Measurements from ENCODE around the gene NLRP1. TPM values are rescaled to one million over a fixed set of nuclear protein-coding genes. Genes with fewer than 3 reads are reported as not detected.

The NLRP1 gene
- total and polyA plus RNA-seq, 2 donors (not counting 3 experiments of a cell fraction or from before 2014, with no cell fraction given): 43.8 to 53.9 TPM

DNA sequence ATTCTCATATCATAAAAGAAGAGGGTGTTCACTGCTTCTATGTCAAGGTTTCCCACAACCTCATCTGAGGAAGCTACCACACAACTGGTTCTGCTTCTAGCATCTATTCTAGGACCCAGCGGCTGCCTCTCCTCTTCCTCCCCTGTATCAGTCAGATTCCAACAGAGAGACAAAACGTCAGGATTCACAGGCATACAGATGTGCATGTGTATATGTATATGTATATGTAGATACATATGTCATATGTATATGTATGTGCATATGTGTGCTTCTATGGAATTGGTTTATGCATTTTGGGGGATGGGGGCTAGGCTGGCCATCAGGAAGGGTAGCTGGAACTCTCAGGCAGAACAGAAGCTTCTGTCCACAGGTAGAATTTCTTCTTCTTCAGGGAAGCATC lies 37.4 kb upstream of the NLRP1 start:
- H3K27ac ChIP-seq (ENCODE audit: insufficient read depth, low read depth, low read length): no peak overlapping the region
- ChIA-PET CTCF (no interaction called here), POLR2A (no interaction called here)
- dilution Hi-C loops (cut with MboI; ENCODE audit: extremely low pct_ligation_motif_present, low sequenced_read_pairs): no loop called here
- no peaks in the 10 kb centered on the region for H3K4me1 ChIP-seq (ENCODE audit: control insufficient read depth, extremely low read depth, insufficient read depth, low read length)
- H3K27me3 ChIP-seq (ENCODE audit: control insufficient read depth in 2 of 2, insufficient read depth in 2 of 2, low read length in 2 of 2): peaks cover 8 to 17% of the 10 kb centered on the region in 2 experiments
- H3K9me3 ChIP-seq (replicated peaks; ENCODE audit: control insufficient read depth, insufficient read depth, low read length): no peaks in the 10 kb centered on the region
- no peak overlapping the region for H2AFZ ChIP-seq (ENCODE audit: low read depth, low read length)
- FAIRE-seq (no peak), DNase-seq (ENCODE audit: low read depth, low spot score) (no peak)
- H3K4me2 ChIP-seq (ENCODE audit: insufficient read depth, low read length): no peak overlapping the region
- H4K20me1 ChIP-seq (replicated peaks; ENCODE audit: control insufficient read depth, extremely low read depth, insufficient read depth, low read length): no peaks in the 10 kb centered on the region
- no peaks in the 10 kb centered on the region for H3K79me2 ChIP-seq (ENCODE audit: control insufficient read depth, insufficient read depth, low read length)
- BruUV-seq (replicated peaks): no TSS peak
- no peak overlapping the region for H3K4me3 ChIP-seq (replicated peaks in 1 of 3; ENCODE audit: insufficient read depth in 1 of 3, low read depth in 1 of 3, low read length in 3 of 3)
- intact Hi-C loops (cut with micrococcal nuclease): no loop called here
- no peaks in the 10 kb centered on the region for H3K36me3 ChIP-seq (ENCODE audit: control insufficient read depth in 2 of 2, extremely low read depth in 1 of 2, insufficient read depth in 2 of 2, low read length in 2 of 2)
- no peak for TF ChIP-seq POLR2AphosphoS5 (IDR thresholded peaks at IDR 0.05; ENCODE audit: insufficient read depth, low read depth, low read length)
- no peak for TF ChIP-seq MYC (IDR thresholded peaks at IDR 0.05; ENCODE audit: low read depth, low read length)
- no peak for TF ChIP-seq GATA2 (IDR thresholded peaks at IDR 0.05; ENCODE audit: insufficient read depth, insufficient read length, low read depth, low read length)
- no peak for TF ChIP-seq FOS (IDR thresholded peaks at IDR 0.05; ENCODE audit: borderline replicate concordance, insufficient read depth, low read length)
- no peak for TF ChIP-seq POLR2A (IDR thresholded peaks at IDR 0.05; ENCODE audit: low read depth, low read length)
- TF ChIP-seq JUN (IDR thresholded peaks at IDR 0.05; ENCODE audit: borderline replicate concordance, insufficient read depth, insufficient read length, low read depth): no peak
- H3K9ac ChIP-seq (replicated peaks; ENCODE audit: extremely low read depth, insufficient read depth, low read length): no peak overlapping the region
- no peaks in the 10 kb centered on the region for H3K9me1 ChIP-seq (replicated peaks; ENCODE audit: control insufficient read depth, extremely low read depth, insufficient read depth, low read length)

DNA sequence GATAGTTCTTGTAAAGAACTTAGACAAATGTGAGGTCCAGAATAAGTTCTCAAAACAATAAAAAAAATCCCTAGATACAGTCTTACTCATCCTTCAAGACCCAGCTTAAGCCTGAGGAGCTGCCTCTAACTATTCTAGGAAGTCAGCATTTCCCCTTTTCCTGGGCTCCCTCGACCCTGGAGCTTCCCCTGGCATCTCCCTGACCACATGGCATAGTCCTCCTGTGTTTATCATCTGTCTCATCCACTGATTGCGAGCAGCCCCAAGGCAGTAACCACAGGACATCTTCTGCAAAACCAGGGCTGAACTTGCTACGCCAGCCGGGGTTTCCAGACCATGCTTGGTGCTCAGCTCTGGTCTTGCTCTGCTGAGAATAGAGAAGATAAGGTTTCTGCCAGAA lies 36.7 kb upstream of the NLRP1 start:
- Histone ChIP-seq H3K79me2 (ENCODE audit: control insufficient read depth, insufficient read depth, low read length) (no peaks in the 10 kb centered on the region), H3K36me3 (ENCODE audit: control insufficient read depth in 2 of 2, extremely low read depth in 1 of 2, insufficient read depth in 2 of 2, low read length in 2 of 2) (no peaks in the 10 kb centered on the region), H3K27ac (ENCODE audit: insufficient read depth, low read depth, low read length) (no peak overlapping the region), H3K4me2 (ENCODE audit: insufficient read depth, low read length) (no peak overlapping the region), H3K9me3 (replicated peaks; ENCODE audit: control insufficient read depth, insufficient read depth, low read length) (no peaks in the 10 kb centered on the region), H3K4me1 (ENCODE audit: control insufficient read depth, extremely low read depth, insufficient read depth, low read length) (no peaks in the 10 kb centered on the region), H3K9me1 (replicated peaks; ENCODE audit: control insufficient read depth, extremely low read depth, insufficient read depth, low read length) (no peaks in the 10 kb centered on the region), H3K27me3 (ENCODE audit: control insufficient read depth in 2 of 2, insufficient read depth in 2 of 2, low read length in 2 of 2) (peaks cover 8 to 17% of the 10 kb centered on the region in 2 experiments), H4K20me1 (replicated peaks; ENCODE audit: control insufficient read depth, extremely low read depth, insufficient read depth, low read length) (no peaks in the 10 kb centered on the region), H3K9ac (replicated peaks; ENCODE audit: extremely low read depth, insufficient read depth, low read length) (no peak overlapping the region), H2AFZ (ENCODE audit: low read depth, low read length) (no peak overlapping the region), H3K4me3 (replicated peaks in 1 of 3; ENCODE audit: insufficient read depth in 1 of 3, low read depth in 1 of 3, low read length in 3 of 3) (no peak overlapping the region)
- TF ChIP-seq, protein P1, sequence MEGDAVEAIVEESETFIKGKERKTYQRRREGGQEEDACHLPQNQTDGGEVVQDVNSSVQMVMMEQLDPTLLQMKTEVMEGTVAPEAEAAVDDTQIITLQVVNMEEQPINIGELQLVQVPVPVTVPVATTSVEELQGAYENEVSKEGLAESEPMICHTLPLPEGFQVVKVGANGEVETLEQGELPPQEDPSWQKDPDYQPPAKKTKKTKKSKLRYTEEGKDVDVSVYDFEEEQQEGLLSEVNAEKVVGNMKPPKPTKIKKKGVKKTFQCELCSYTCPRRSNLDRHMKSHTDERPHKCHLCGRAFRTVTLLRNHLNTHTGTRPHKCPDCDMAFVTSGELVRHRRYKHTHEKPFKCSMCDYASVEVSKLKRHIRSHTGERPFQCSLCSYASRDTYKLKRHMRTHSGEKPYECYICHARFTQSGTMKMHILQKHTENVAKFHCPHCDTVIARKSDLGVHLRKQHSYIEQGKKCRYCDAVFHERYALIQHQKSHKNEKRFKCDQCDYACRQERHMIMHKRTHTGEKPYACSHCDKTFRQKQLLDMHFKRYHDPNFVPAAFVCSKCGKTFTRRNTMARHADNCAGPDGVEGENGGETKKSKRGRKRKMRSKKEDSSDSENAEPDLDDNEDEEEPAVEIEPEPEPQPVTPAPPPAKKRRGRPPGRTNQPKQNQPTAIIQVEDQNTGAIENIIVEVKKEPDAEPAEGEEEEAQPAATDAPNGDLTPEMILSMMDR (IDR thresholded peaks at IDR 0.05; ENCODE audit: extremely low read depth in 1 of 2, insufficient read depth in 1 of 2, low read depth in 1 of 2, low read length in 2 of 2): no peak
- ChIA-PET CTCF (interaction anchor here (1.3 kb wide), 1 partner anchor 28 kb away, joined by 4 read pairs; no protein-coding TSS in a partner anchor), POLR2A (no interaction called here)
- dilution Hi-C loops (cut with MboI; ENCODE audit: extremely low pct_ligation_motif_present, low sequenced_read_pairs) (no loop called here), intact Hi-C loops (cut with micrococcal nuclease) (no loop called here)
- DNase-seq (ENCODE audit: low read depth, low spot score): no peak
- BruUV-seq (replicated peaks): no TSS peak
- FAIRE-seq: no peak

Measured in endothelial cell of umbilical vein (primary cell).